IMR-90 (cell line): ENCODE results near the gene TPMT. TPM values are rescaled to one million over a fixed set of nuclear protein-coding genes. Genes with fewer than 3 reads are reported as not detected.

Source experiments
- ATAC-seq: fragments of 200-7000 bp; cut with Tn5 transposase; 2 replicates; pipeline ENCODE4 v1.9.1; 2020; ENCODE audit warnings: low read depth, mild to moderate bottlenecking, moderate library complexity
- BruUV-seq: library from RNA; stranded (reverse); fragments of 400-500 nt; replicated peaks from 2 replicates; lab custom pipeline; 2021; lab: Mats Ljungman, UMichigan
- CTCF ChIA-PET: fragments of 300-600 bp; formaldehyde crosslinking; extraction: SDS; loops from one replicate; lab custom pipeline; 2021; ENCODE audit warnings: antibody characterized with exemption; lab: Yijun Ruan, JAX
- POLR2A ChIA-PET: fragments of 300-600 bp; sonication (Branson Sonifier 250); formaldehyde crosslinking; loops from one replicate; lab custom pipeline; 2022; ENCODE audit warnings: antibody characterized with exemption; ENCODE audit not compliant: unreplicated experiment; lab: Charles Lee
- DNase-seq: peaks from one replicate; pipeline ENCODE4 v3.0.0; 2013
- H2AFZ ChIP-seq: replicated peaks from 2 replicates; pipeline ENCODE3; 2013; ENCODE audit warnings: low read length, mild to moderate bottlenecking; ENCODE audit not compliant: poor library complexity
- H2AK5ac ChIP-seq: 2 replicates; pipeline ENCODE4 v1.6.1; 2013; ENCODE audit warnings: low read depth, low read length, inconsistent platforms
- H2AK9ac ChIP-seq: replicated peaks from 2 replicates; pipeline ENCODE3; 2013; ENCODE audit warnings: mild to moderate bottlenecking, low read depth, low read length, moderate library complexity; ENCODE audit not compliant: poor library complexity
- H2BK120ac ChIP-seq: 2 replicates; pipeline ENCODE4 v1.6.1; 2013; ENCODE audit warnings: low read depth, low read length, inconsistent platforms
- H2BK15ac ChIP-seq: 3 replicates; pipeline ENCODE4 v1.6.1; 2013; ENCODE audit warnings: low read depth, low read length, inconsistent platforms
- H2BK20ac ChIP-seq: 2 replicates; pipeline ENCODE4 v1.6.1; 2013; ENCODE audit warnings: low read depth, mild to moderate bottlenecking, inconsistent platforms, low read length, moderate library complexity
- H2BK5ac ChIP-seq: 2 replicates; pipeline ENCODE4 v1.6.1; 2013; ENCODE audit warnings: mild to moderate bottlenecking, low read depth, low read length, inconsistent platforms; ENCODE audit not compliant: poor library complexity, severe bottlenecking
- H3K14ac ChIP-seq: replicated peaks from 2 replicates; pipeline ENCODE4 v1.6.1; 2013; ENCODE audit warnings: low read depth, low read length, inconsistent platforms
- H3K18ac ChIP-seq: 2 replicates; pipeline ENCODE4 v1.6.1; 2013; ENCODE audit warnings: low read depth, low read length, control low read depth
- H3K23ac ChIP-seq: 2 replicates; pipeline ENCODE4 v1.6.1; 2013; ENCODE audit warnings: low read depth, low read length, inconsistent platforms
- H3K27ac ChIP-seq: 2 replicates; pipeline ENCODE4 v1.5.1; 2013; ENCODE audit warnings: mild to moderate bottlenecking, control low read depth, low read length; ENCODE audit not compliant: insufficient read depth
- H3K27me3 ChIP-seq: 2 replicates; pipeline ENCODE4 v1.6.1; 2013; ENCODE audit warnings: low read length; ENCODE audit not compliant: control insufficient read depth, insufficient read depth
- H3K36me3 ChIP-seq: 2 replicates; pipeline ENCODE4 v1.6.1; 2013; ENCODE audit warnings: low read length, mixed read lengths; ENCODE audit not compliant: control insufficient read depth, insufficient read depth
- H3K4ac ChIP-seq: 2 replicates; pipeline ENCODE4 v1.6.1; 2013; ENCODE audit warnings: low read depth, low read length, inconsistent platforms
- H3K4me1 ChIP-seq: 2 replicates; pipeline ENCODE4 v1.6.1; 2013; ENCODE audit warnings: low read length, mixed read lengths; ENCODE audit not compliant: control insufficient read depth, insufficient read depth
- H3K4me2 ChIP-seq: 2 replicates; pipeline ENCODE4 v1.6.1; 2013; ENCODE audit warnings: low read depth, mild to moderate bottlenecking, control low read depth, low read length, moderate library complexity
- H3K4me3 ChIP-seq: 2 replicates; pipeline ENCODE4 v1.5.1; 2013; ENCODE audit warnings: low read depth, mild to moderate bottlenecking, control low read depth, low read length, moderate library complexity; ENCODE audit not compliant: insufficient read depth
- H3K56ac ChIP-seq: 2 replicates; pipeline ENCODE4 v1.6.1; 2013; ENCODE audit warnings: low read length, inconsistent platforms; ENCODE audit not compliant: insufficient read depth; ENCODE audit errors: extremely low read depth
- H3K79me1 ChIP-seq, 2 experiments: 2 replicates each; pipeline ENCODE4 v1.6.1; 2013; ENCODE audit warnings: low read length in 2 of 2, inconsistent platforms in 1 of 2, low read depth in 1 of 2
- H3K9ac ChIP-seq: 2 replicates; pipeline ENCODE4 v1.6.1; 2013; ENCODE audit warnings: low read depth, low read length, control low read depth
- H3K9me1 ChIP-seq: 2 replicates; pipeline ENCODE4 v1.6.1; 2013; ENCODE audit warnings: low read length, inconsistent platforms; ENCODE audit not compliant: insufficient read depth
- H3K9me3 ChIP-seq: 2 replicates; pipeline ENCODE4 v1.6.1; 2013; ENCODE audit warnings: low read length; ENCODE audit not compliant: control insufficient read depth, insufficient read depth
- H4K20me1 ChIP-seq: 2 replicates; pipeline ENCODE4 v1.6.1; 2013; ENCODE audit warnings: low read length, inconsistent platforms; ENCODE audit not compliant: insufficient read depth
- H4K5ac ChIP-seq: 2 replicates; pipeline ENCODE4 v1.6.1; 2013; ENCODE audit warnings: mild to moderate bottlenecking, low read depth, low read length, control low read depth
- H4K8ac ChIP-seq, 2 experiments: 2 replicates each; pipeline ENCODE4 v1.6.1; 2013; ENCODE audit warnings: low read depth in 2 of 2, low read length in 2 of 2, control low read depth in 1 of 2, inconsistent platforms in 1 of 2
- H4K91ac ChIP-seq: 2 replicates; pipeline ENCODE4 v1.6.1; 2013; ENCODE audit warnings: low read depth, low read length, inconsistent platforms; ENCODE audit not compliant: insufficient read depth
- BHLHE40 ChIP-seq: fragments of 150-350 bp; IDR thresholded peaks from 2 replicates; pipeline ENCODE4 v1.6.1; 2016; ENCODE audit warnings: mild to moderate bottlenecking, low read depth, low read length
- CEBPB ChIP-seq: IDR thresholded peaks from 2 replicates; pipeline ENCODE4 v1.6.1; 2012; ENCODE audit warnings: low read depth, low read length, improper control_type of control experiment
- CHD1 ChIP-seq: IDR thresholded peaks from 2 replicates; pipeline ENCODE4 v1.6.1; 2012; ENCODE audit warnings: low read depth, low read length, improper control_type of control experiment
- FOS ChIP-seq: fragments of 150-350 bp; IDR thresholded peaks from 2 replicates; pipeline ENCODE4 v1.6.1; 2016; ENCODE audit warnings: low read depth, low read length
- MAFK ChIP-seq: IDR thresholded peaks from 2 replicates; pipeline ENCODE4 v1.6.1; 2012; ENCODE audit warnings: low read depth, low read length, improper control_type of control experiment
- MAZ ChIP-seq: IDR thresholded peaks from 2 replicates; pipeline ENCODE4 v1.6.1; 2012; ENCODE audit warnings: low read depth, mild to moderate bottlenecking, low read length, improper control_type of control experiment, moderate library complexity, borderline replicate concordance
- MXI1 ChIP-seq: IDR thresholded peaks from 2 replicates; pipeline ENCODE4 v1.6.1; 2012; ENCODE audit warnings: low read depth, mild to moderate bottlenecking, low read length, moderate library complexity, borderline replicate concordance
- NFE2L2 ChIP-seq: fragments of 150-350 bp; IDR thresholded peaks from 2 replicates; pipeline ENCODE4 v1.6.1; 2016; ENCODE audit warnings: low read depth, mild to moderate bottlenecking, low read length
- POLR2A ChIP-seq: IDR thresholded peaks from 2 replicates; pipeline ENCODE4 v1.6.1; 2012; ENCODE audit warnings: mild to moderate bottlenecking, low read depth, low read length
- RAD21 ChIP-seq: IDR thresholded peaks from 2 replicates; pipeline ENCODE4 v1.6.1; 2012; ENCODE audit warnings: low read length, improper control_type of control experiment
- RCOR1 ChIP-seq: IDR thresholded peaks from 2 replicates; pipeline ENCODE4 v1.6.1; 2012; ENCODE audit warnings: mild to moderate bottlenecking, low read length, improper control_type of control experiment; ENCODE audit not compliant: insufficient replicate concordance
- RFX5 ChIP-seq: IDR thresholded peaks from 2 replicates; pipeline ENCODE4 v1.8.0; 2012; ENCODE audit warnings: low read depth, mild to moderate bottlenecking, low read length, moderate library complexity
- SMC3 ChIP-seq: fragments of 150-350 bp; IDR thresholded peaks from 2 replicates; pipeline ENCODE4 v1.6.1; 2016; ENCODE audit warnings: low read depth, mild to moderate bottlenecking, antibody characterized with exemption, low read length, moderate library complexity
- WGBS, 2 experiments: methylation state at CpG; one replicate each; pipeline versions ENCODE4 v1.1.5 to v1.1.7; 2013; ENCODE audit warnings: missing lambda C conversion rate in 2 of 2; ENCODE audit not compliant: insufficient read length in 1 of 2; ENCODE audit errors: extremely low coverage in 2 of 2; 5-methylcytosine and 5-hydroxymethylcytosine counted together
- dilution Hi-C: fragments of 300-500 bp; cut with HindIII; formaldehyde crosslinking; loops from one replicate; pipeline ENCODE4 v1.14.3; 2018; ENCODE audit warnings: low sequenced_read_pairs; ENCODE audit not compliant: unreplicated experiment
- in situ Hi-C: fragments of 300-500 bp; cut with MboI; formaldehyde crosslinking; loops from 3 replicates; pipeline ENCODE4 v1.14.3; 2019; ENCODE audit warnings: low sequenced_read_pairs, inconsistent platforms, mixed read lengths
- intact Hi-C: fragments of 100-400 bp; cut with micrococcal nuclease; formaldehyde crosslinking; loops from 2 replicates; pipeline ENCODE4 v1.10.0; 2022
- polyA plus RNA-seq, 3 experiments: library from polyadenylated mRNA; depleted of rRNA; stranded (reverse); fragments of >200 nt; gene quantifications; 2 replicates each; pipeline ENCODE4 v1.2.3, GENCODE V29; 2012; ENCODE audit warnings: low replicate concordance in 1 of 3
- total RNA-seq: library from RNA; depleted of rRNA; stranded (reverse); fragments of >200 nt; gene quantifications from 2 replicates; pipeline ENCODE4 v1.2.3, GENCODE V29; 2012
- TF ChIP-seq, protein P1 (sequence below): fragments of 150-350 bp; IDR thresholded peaks from 2 replicates; pipeline ENCODE4 v1.6.1; 2017; ENCODE audit warnings: mild to moderate bottlenecking, antibody characterized with exemption, low read length, low read depth
- TF ChIP-seq, protein P2 (sequence below): fragments of 150-350 bp; IDR thresholded peaks from 2 replicates; pipeline ENCODE4 v1.6.1; 2016; ENCODE audit warnings: low read depth, mild to moderate bottlenecking, low read length, moderate library complexity, borderline replicate concordance
- TF ChIP-seq, protein P3 (sequence below): conservative IDR thresholded peaks from 2 replicates; pipeline ENCODE4 v1.5.1; 2012; ENCODE audit warnings: mild to moderate bottlenecking, low read depth, low read length, improper control_type of control experiment

TPMT gene
- total and polyA plus RNA-seq, 2 of the 4 experiments (the other 2 are of a cell fraction): 10.8 to 14.1 TPM

DNA sequence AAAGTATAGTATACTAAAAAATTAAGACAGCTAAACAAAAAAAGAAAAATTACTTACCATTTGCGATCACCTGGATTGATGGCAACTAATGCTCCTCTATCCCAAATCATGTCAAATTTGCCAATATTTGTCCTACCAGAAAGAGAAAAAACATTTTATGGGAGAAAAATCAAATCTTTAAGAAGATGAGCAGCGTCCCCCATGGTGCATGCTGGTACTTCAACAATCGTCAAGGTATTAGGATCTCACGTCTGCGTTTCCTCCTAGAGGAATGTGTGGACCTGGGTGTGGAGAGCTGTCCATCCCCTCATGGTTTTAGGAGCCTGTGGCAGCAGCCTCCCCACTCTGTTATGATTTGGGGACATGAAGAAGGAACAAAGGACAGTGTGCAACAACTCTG is 16.0 kb downstream of the TPMT start:
- no peak overlapping the region for H3K18ac ChIP-seq
- TF ChIP-seq NFE2L2 (no peak), CHD1 (no peak), RFX5 (no peak), MXI1 (no peak), RCOR1 (no peak), CEBPB (no peak), MAFK (no peak), POLR2A (no peak), FOS (no peak), BHLHE40 (no peak), SMC3 (no peak), MAZ (no peak), RAD21 (no peak)
- TF ChIP-seq, protein P1, sequence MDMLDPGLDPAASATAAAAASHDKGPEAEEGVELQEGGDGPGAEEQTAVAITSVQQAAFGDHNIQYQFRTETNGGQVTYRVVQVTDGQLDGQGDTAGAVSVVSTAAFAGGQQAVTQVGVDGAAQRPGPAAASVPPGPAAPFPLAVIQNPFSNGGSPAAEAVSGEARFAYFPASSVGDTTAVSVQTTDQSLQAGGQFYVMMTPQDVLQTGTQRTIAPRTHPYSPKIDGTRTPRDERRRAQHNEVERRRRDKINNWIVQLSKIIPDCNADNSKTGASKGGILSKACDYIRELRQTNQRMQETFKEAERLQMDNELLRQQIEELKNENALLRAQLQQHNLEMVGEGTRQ: no peak
- TF ChIP-seq, protein P2, sequence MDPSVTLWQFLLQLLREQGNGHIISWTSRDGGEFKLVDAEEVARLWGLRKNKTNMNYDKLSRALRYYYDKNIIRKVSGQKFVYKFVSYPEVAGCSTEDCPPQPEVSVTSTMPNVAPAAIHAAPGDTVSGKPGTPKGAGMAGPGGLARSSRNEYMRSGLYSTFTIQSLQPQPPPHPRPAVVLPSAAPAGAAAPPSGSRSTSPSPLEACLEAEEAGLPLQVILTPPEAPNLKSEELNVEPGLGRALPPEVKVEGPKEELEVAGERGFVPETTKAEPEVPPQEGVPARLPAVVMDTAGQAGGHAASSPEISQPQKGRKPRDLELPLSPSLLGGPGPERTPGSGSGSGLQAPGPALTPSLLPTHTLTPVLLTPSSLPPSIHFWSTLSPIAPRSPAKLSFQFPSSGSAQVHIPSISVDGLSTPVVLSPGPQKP: no peak
- TF ChIP-seq, protein P3, sequence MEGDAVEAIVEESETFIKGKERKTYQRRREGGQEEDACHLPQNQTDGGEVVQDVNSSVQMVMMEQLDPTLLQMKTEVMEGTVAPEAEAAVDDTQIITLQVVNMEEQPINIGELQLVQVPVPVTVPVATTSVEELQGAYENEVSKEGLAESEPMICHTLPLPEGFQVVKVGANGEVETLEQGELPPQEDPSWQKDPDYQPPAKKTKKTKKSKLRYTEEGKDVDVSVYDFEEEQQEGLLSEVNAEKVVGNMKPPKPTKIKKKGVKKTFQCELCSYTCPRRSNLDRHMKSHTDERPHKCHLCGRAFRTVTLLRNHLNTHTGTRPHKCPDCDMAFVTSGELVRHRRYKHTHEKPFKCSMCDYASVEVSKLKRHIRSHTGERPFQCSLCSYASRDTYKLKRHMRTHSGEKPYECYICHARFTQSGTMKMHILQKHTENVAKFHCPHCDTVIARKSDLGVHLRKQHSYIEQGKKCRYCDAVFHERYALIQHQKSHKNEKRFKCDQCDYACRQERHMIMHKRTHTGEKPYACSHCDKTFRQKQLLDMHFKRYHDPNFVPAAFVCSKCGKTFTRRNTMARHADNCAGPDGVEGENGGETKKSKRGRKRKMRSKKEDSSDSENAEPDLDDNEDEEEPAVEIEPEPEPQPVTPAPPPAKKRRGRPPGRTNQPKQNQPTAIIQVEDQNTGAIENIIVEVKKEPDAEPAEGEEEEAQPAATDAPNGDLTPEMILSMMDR: no peak
- H3K79me1 ChIP-seq: no peaks in the 10 kb centered on the region
- H2BK20ac ChIP-seq: no peak overlapping the region
- no peak overlapping the region for H3K4ac ChIP-seq
- H4K91ac ChIP-seq: no peak overlapping the region
- no peaks in the 10 kb centered on the region for H3K27me3 ChIP-seq
- H3K4me2 ChIP-seq: no peak overlapping the region
- H3K4me3 ChIP-seq: no peak overlapping the region
- H3K14ac ChIP-seq: no peak overlapping the region
- ChIA-PET CTCF (interaction anchor here (0.6 to 1.2 kb wide), 2 partner anchors 12 to 1968 kb away, joined by 3 read pairs; no protein-coding TSS in a partner anchor), POLR2A (no interaction called here)
- no peak overlapping the region for H2AK9ac ChIP-seq
- no peak overlapping the region for H2BK5ac ChIP-seq
- DNase-seq (no peak), ATAC-seq (no peak)
- no peak overlapping the region for H3K27ac ChIP-seq
- H3K4me1 ChIP-seq: no peaks in the 10 kb centered on the region
- no peaks in the 10 kb centered on the region for H4K20me1 ChIP-seq
- H3K9me3 ChIP-seq: no peaks in the 10 kb centered on the region
- no peak overlapping the region for H2BK15ac ChIP-seq
- H2AFZ ChIP-seq: no peak overlapping the region
- no peak overlapping the region for H3K56ac ChIP-seq
- no peak overlapping the region for H2BK120ac ChIP-seq
- no peak overlapping the region for H3K9ac ChIP-seq
- H4K5ac ChIP-seq: no peak overlapping the region
- no peak overlapping the region for H3K23ac ChIP-seq
- peaks cover 6% of the 10 kb centered on the region for H3K36me3 ChIP-seq
- in situ Hi-C loops: no loop called here
- no CpG with 5 or more reads among the region's 5 CpGs for WGBS, 2 experiments
- intact Hi-C loops: no loop called here
- no peak overlapping the region for H4K8ac ChIP-seq
- dilution Hi-C loops: no loop called here
- no peak overlapping the region for H2AK5ac ChIP-seq
- no peaks in the 10 kb centered on the region; the same call in 1 of the 2 replicates for H3K9me1 ChIP-seq
- BruUV-seq: no TSS peak
